NCI-H2107 treated with DMSO at 0.1 percent for 48 hours (cell line): Measurements from ENCODE around the gene ARHGEF28.
A peak's percentile ranks its signal among the peaks of the same experiment; 100 is the strongest.

Experiments
- DNase-seq: peaks from one replicate; lab custom pipeline; 2025; ENCODE audit not compliant: unreplicated experiment; lab: John Stamatoyannopoulos, UW

ARHGEF28 gene

DNA sequence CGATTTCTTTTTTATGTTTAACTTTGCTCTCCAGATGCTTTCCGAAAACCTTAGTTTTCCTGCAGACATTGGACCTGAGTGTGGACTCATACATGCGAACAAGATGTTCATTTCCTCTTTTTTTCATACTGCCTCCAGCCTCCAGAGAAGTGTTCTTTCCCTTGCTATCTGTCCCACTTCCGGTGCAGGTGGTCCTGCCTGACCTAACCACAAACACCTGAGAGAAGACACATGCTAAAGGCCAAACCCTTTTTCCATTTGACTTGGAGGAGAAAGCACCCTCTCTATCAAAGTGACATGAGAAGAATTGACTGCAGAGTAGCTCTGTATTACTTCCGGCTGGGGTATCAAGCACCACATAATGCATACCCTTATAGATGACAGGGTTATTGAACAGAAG lies 334.0 kb downstream of the ARHGEF28 start:
- DNase-seq, result no peak

DNA sequence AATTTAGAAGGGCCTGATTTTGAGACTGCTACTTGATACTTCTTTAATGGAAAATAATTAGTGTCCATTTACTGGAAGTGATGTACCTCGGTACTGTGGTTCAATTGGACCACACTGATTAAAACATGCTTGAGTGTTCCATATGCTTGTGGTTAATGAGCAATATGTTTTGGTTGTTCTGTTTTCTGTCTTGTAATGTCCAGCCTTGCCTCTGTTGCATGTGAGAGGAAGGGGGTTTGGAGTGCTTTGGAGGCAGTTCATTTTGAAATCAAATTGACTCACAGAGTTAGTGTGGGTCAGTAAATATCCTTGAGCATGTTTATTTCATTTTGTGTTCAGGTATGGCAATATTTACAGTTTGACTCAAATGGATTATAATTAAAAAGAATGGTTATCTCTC lies 334.4 kb downstream of the ARHGEF28 start:
- no peak for DNase-seq

DNA sequence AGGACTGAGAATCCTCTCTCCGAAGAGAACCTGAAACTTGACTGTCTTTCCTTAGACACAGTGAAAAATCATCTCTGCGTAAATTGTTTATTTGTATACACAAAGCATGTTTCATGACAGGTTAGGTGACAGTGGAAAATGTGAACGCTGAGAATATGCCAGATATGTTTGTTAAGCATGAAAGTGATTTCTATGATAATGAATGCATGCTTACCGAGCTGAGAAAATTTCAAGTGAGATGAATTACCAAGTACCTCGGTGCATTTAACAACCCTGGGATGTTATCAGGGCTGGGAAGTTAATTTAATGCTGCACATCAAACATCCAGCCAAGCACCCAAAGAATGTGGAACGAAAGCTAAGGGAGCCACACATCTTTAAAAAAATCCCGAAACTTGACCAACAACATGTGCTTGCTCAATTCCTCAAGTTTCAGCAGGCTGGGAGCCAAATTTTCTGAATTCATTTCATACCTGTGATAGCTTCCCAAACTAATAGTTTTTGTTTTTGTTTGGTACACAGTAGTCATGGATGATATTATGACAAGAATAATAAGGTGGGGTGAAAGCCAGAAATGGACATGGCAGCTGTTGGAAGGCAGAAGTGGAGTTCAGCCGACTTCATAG lies 336.9 kb downstream of the ARHGEF28 start:
- DNase-seq, result no peak

DNA sequence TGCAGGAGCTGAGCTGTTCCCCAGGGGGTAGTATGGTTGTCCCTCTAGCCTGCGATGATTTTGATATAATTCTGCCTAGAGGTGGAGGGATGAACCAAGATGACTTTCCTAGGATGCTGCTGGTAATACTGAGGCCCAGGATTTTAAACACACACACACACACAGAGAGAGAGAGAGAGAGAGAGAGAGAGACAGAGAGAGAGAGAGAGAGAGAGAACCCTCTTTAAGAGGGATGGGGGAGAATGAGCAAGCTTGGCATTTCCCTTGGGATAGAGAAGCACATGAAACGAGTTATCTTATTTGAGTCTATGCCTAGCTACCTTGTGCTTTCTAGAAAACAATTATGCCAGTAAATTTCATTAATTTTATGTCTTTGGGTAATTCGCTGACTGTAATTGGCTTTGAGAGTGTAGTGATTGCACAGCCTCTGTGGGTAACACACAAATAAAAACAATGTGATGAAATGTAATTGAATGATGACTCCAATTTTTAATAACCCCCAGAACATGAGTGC lies 338.4 kb downstream of the ARHGEF28 start:
- no peak for DNase-seq

DNA sequence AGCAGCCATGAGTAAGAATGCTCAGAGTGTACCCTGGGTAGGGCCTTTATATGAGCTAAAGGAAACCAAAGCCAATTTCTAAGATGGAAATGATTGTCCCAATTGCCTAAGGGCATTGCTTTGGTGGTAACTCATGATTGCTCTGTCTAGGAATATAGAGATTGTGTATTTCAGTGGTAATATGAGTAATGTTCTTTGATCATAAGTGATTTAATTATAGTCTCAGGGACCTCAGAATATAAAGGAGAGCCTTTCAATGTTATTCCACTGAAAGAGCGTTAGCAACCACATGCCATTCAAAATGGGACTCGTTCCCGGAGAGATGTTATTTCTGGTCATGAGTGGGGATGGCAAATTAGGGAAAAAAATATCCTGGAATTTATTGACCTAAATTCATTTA lies 340.5 kb downstream of the ARHGEF28 start:
- DNase-seq, result peak; percentile 75

DNA sequence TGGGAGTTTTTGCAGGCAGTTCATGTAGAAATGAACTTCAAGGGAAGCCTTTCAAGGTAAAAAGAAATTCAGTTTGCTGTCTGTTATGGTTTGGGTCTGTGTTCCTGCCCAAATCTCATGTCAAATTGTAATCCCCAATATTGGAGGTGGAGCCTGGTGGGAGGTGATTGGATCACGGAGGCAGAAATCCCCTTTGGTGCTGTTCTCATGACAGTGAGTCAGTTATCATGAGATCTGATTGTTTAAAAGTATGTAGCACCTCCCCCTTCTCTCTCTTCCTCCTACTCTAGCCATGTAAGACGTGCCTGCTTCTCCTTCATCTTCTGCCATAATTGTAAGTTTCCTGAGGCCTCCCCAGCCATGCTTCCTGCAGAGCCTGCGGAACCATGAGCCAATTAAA lies 341.4 kb downstream of the ARHGEF28 start:
- no peak for DNase-seq

DNA sequence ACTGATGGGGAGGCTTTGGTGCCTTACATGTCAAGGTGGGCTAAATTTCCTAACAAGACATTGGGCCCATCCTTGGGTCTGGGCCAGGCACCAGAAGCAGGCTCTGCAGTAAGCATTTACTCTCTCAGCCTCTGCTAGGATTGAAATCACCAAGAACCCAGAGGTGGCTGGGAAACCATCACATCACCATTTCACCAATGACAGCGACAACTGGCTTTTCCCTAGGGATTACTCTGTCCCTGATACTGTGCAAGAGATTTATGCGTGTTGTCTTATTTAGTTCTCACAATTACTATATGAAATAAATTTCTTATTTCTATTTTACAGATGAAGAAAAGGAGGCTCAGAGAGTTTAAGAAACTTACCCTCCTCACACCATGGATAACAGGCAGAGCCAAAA lies 342.2 kb downstream of the ARHGEF28 start:
- DNase-seq, result no peak

DNA sequence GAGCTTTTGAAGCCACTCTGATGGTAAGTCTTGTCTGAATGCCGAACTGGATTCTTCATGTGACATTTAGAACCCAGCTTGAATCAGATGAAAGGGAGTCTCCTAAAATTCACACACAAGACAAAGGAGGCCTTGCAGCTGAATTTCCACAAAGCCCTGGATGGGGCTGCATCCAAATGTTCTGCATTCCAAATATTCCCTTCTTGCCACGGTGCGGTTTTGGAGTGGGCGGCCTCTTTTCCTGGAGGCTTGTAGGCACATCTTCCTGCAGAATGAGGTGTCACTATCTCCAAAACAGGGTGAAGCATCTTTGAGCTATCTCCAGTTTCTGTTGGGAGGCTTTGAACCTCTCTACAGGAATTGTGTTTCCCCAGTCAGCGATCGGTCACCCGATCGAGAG lies 342.7 kb downstream of the ARHGEF28 start:
- no peak for DNase-seq

DNA sequence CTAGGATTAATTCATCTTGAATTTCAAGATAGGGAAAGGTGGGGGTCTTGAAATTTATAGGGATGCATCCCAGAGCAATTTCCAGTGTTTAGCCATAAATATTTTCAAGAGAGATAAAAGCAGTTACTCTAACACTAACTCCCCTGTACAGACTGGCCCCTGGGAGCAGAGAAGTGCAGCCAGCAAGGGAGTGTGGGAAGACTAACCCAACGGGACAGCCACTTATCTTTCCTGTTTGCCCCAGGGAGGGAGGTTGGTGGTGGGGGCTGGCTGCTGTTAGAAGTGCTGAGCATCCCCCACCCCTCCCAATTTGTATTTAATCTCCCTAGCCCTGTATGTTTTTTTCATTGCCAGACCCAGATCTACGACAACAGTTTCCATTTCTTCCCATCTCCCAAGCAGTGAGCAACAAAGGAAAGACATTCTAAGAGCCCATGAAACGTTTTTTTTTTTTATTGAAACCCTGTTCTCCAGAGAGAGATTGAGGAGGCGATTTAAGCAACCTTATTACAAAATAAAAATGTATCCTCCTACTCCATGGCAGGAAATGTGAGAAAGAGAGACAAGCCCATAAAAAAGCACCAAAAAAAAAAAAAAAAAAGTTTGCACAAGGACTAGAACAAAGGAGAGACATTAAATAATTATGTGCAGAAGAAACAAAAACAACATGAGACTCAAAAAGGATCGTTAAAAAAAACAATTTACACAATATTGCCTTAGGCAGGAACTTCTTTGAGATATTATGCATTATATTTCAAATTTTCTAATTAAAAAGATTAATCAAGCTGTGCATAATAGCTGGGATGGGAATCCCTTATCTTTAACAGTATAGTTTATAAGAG lies 343.4 kb downstream of the ARHGEF28 start:
- DNase-seq, result no peak

DNA sequence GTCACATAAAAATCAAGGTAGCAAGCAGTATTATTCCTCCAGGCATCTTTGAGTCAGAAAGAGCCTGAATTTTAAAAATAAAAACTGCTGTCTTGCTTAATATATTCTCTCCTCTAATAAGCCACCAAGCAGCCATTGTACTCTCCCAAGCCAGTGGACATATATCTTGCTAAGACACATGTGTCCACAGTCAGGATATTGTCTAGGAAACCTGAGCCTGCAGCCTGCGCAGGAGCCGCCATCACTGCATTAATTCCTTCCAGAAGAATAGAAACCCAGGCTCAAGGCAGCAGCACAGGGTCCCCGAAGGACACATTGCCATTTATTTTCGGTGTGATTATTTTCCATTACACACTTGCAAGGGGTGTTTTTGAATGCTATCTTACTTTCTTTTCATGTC lies 345.3 kb downstream of the ARHGEF28 start:
- DNase-seq, result no peak

DNA sequence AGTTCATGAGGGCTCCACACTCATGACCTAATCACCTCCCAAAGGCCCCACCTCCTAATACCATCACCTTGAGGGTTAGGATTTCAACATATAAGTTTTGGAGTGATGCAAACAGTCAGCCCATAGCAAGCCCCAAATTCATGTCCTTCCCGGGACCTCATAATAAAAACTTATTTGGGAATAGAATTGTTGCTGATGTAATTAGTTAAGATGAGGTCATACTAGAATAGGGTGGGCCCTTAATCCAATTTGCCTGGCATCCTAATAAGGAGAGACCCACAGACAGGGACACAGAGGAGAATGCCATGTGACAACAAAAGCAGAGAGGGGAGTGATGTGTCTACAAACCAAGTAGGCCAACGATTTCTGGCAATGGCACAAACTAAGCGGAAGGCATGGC lies 347.1 kb downstream of the ARHGEF28 start:
- DNase-seq, result no peak

DNA sequence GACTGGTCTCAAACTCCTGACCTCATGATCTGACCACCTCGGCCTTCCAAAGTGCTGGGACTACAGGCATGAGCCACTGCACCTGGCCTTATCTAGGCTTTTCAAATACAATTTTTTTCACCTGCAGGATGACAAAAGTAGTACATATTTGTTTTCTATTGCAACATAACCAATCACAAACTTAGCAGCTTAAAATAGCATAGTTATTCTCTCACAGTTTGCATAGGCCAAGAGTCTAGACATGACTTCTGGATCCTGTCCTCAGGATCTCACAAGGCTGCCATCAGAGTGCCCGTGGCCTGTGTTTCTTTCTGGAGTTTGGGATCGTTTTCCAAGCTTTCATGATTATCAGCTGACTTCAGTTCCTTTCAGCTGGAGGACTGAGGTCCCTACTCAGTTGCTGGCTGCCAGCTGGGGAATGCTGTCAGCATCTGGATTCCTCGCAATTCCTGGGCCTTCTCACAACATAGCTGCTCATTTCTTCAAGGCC lies 348.9 kb downstream of the ARHGEF28 start:
- no peak for DNase-seq

DNA sequence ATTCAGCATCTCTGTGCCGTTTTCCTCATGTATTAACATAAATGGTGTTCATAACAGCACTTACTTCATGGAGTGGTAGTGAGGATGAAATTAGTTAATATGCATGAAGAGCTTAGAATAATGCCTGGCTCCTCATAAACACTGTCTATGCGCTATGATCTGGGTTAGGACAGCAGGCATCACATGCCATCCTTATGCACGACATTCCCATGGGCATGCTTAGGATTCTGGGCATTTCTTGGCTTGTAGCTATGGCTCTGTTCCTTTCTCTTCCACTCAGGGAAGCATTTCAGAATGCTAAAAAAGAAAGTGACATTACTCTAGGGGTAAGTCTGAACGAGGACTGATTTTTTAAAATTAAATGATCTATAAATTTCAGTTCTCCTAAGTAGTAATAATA lies 349.8 kb downstream of the ARHGEF28 start:
- no peak for DNase-seq

DNA sequence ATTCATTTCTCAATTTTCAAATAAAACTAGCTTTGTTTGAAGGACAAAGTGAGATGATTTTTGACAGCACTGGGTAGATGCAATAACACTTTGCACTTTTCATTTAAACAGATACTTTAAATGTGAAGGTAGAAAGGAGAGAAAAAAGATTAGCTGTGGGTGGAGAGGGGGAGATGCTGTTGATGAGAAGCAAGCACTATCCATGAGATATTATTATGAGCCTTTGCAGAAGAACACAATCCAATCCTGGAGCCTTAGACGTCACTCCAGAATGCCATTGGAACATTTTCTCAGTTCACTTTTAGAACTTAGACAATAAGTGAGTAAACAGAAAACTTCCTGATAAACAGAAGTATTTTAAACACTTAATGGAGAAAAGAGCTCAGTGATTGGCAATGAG lies 351.1 kb downstream of the ARHGEF28 start:
- no peak for DNase-seq

DNA sequence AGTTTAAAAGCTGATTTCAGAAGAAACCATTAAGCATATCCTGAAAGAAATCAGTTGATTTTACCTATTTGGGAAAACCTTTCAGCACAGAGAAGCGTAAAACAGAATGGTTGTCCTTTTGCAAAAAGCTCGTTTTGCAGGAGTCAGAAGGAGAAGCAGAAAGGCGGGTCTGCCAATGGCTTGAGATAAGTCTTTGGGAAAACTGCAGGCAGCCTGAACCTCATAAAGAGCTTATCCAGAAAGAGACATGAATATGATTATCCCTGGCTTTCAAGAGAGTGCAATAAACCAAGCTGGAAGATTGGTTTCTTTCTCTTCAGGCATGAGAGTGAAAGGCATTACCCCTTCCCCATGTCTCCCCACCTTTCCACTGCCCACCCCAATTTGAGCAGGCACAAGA lies 353.3 kb downstream of the ARHGEF28 start:
- DNase-seq, result no peak

DNA sequence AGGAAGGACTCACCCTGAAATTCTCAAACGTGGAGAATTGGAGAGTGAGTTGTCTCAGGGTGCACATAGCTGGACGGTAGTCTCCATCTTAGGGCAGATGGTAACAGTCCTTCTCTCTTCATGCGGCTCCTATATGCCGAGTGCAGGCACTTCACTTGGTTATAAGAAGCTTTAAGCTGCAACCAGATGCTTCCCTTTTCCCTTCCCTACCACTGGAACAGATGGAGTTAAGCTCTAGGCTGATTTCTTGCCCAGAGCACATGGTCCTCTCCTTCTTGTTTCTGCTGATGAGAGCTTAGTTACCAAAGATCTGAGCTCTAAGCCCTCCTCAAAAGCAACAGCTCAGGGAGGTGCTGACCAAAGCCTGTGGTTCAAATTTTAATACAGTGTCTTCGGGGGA lies 355.7 kb downstream of the ARHGEF28 start:
- no peak for DNase-seq

DNA sequence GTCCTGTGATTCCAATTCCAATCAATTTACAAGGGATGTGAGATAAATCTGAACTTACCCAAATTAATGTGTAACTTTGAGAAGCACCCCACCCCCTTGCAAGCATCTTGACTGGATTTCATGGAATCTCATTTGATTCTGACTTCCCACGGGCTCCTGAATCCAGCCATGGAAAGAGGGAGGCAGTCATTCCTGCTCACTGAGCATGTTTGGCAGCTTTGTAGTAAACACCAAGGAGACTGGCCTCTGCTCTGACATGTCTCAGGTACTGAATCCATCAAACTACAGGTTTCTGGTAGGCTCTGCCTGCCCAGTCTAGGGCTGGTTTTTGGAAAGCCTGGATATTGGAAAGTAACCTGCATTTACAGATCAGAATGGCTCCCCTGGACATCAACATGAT lies 357.6 kb downstream of the ARHGEF28 start:
- no peak for DNase-seq

DNA sequence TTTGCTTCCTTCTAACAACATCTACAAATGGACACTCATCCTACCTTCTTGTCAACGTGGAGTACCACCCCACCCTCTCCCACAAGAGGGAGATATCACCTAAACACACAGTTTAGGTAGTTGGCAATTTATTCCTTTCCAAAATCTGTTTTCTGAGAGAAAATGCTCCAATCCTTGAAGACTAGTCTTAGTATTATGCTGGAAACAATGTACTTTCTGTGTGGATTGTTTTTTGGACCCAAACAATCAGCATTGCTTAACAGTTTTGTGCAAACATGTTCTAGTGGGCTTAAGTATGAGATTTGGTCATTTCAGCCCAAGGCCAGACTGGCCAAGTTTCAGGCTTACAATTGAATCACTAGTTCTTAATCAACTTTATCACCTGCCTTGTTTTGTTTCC lies 359.1 kb downstream of the ARHGEF28 start:
- DNase-seq, result no peak

DNA sequence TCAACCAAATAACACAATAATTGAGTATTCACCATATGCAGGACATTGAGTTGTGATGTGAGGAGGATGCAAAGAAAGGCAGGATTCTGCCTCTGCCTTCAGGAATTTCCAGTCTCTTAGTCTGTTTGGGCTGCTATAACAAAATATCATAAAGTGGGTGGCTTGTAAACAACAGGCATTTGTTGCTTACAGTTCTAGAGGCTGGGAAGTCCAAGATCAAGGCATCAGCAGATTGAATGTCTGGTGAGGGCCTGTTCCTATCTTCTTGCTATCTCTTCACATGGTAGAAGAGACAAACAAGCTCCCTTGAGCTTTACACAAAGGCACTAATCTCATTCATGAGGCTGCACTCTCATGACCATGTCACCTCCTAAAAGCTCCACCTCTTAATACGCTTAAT lies 360.7 kb downstream of the ARHGEF28 start:
- DNase-seq, result no peak

DNA sequence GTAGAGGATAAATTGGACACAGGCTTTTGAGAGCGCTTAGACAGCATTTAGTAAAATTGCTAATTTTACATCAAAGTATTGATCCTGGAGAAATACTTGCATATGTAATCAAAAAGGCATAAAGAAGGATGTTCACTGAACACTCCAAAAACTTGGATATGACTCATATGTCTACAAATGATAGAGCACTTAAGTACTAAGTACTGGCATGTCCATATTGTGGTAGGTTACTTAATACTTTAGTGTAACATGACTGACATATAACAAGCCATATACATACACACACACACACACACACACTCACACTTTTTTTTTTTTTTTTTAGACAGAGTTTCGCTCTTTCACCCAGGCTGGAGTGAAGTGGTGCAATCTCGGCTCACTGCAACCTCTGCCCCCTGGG lies 361.9 kb downstream of the ARHGEF28 start:
- DNase-seq, result no peak

DNA sequence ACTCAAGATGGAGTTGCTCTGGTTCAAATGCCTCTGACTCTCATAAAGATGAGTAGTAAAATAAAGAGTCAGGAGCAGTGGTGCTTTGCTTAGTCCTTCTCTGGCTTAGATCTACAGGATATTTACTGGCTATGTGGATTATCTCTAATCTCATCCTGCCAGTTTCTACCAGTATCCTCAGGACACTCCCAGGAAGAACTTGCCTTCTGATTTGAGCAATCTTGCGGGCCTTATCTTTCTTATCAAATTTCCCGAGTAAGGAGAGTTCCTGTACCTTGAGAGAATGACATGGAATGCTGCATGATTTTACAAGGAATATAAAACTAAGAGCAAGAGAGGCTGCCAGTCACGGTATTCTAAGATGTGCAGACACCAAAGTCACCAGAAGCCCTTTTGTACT lies 364.0 kb downstream of the ARHGEF28 start:
- DNase-seq, result no peak
